Psoas muscle (tissue), 8 donors: ENCODE measurements around the gene ADIPOR1. TPM values are rescaled to one million over a fixed set of nuclear protein-coding genes. Genes with fewer than 3 reads are reported as not detected.
"Not testable (repeated sequence)": the region's sequence is repeated elsewhere in the genome, so short reads cannot be mapped to it uniquely, and the experiment has no call there.

Experiments
- ATAC-seq, 4 donors: fragments of 200-7000 bp; cut with Tn5 transposase; one replicate each; pipeline ENCODE4 v1.9.1; 2020; ENCODE audit warnings: moderate library complexity in 3 of 4, mild to moderate bottlenecking in 2 of 4
- DNase-seq, 2 donors: peaks; one replicate each; pipeline ENCODE4 v3.0.0-alpha.2; 2020
- H3K27ac ChIP-seq: fragments of 200-600 bp; one replicate; pipeline ENCODE4 v1.8.0; 2022
- H3K27me3 ChIP-seq, 3 donors: fragments of 200-600 bp in 1 of 3; one replicate each; pipeline versions ENCODE4 v1.6.1 to v1.8.0; 2013 to 2022; ENCODE audit warnings: low read length in 2 of 3, mild to moderate bottlenecking in 2 of 3, moderate library complexity in 1 of 3; ENCODE audit not compliant: insufficient read depth in 3 of 3
- H3K36me3 ChIP-seq, 2 donors: fragments of 200-600 bp in 1 of 2; one replicate each; pipeline versions ENCODE4 v1.6.1 to v1.8.0; 2013 to 2022; ENCODE audit warnings: low read depth in 1 of 2, mild to moderate bottlenecking in 1 of 2, moderate library complexity in 1 of 2; ENCODE audit not compliant: insufficient read depth in 1 of 2
- H3K4me1 ChIP-seq: fragments of 200-600 bp; one replicate; pipeline ENCODE4 v1.8.0; 2022
- H3K4me3 ChIP-seq: fragments of 200-600 bp; one replicate; pipeline ENCODE4 v1.8.0; 2022; ENCODE audit warnings: mild to moderate bottlenecking
- H3K9me3 ChIP-seq: fragments of 200-600 bp; one replicate; pipeline ENCODE4 v1.8.0; 2022
- WGBS, 3 donors: extraction: QIAGEN DNeasy Blood & Tissue Kit; methylation state at CpG; one replicate each; pipeline versions ENCODE4 v1.1.6 to v1.1.7; 2013; 5-methylcytosine and 5-hydroxymethylcytosine counted together
- intact Hi-C, 2 donors: fragments of 100-400 bp; cut with DNase I; formaldehyde crosslinking; loops; one replicate each; pipeline versions ENCODE4 v1.11.0 to v1.14.2; 2022
- polyA plus RNA-seq, 3 donors: library from polyadenylated mRNA; stranded (reverse); fragments of 200-250 nt; gene quantifications; one replicate each; pipeline ENCODE4 v1.2.3, GENCODE V29; 2013
- total RNA-seq, 4 donors: library from RNA; stranded (reverse); fragmentation: NEBNext Ultra II Directional in 2 of 4; extraction: Animal tissue kit (Norgen Biotek cat#: 25700) in 2 of 4; gene quantifications; one replicate each; pipeline versions ENCODE4 v1.2.1 to v1.2.4, GENCODE V29; 2021 to 2023
- TF ChIP-seq, protein P1 (sequence below): fragments of 200-600 bp; IDR thresholded peaks from one replicate; pipeline ENCODE4 v1.8.0; 2022; ENCODE audit warnings: antibody characterized with exemption
- donor health status: healthy with polysubstance abuse.
- donor health status: DM: no; HTN: no; CAD: no; lungs with moderate emphysema.
- donor health status: Bipolar disorder and iron deficiency.
- donor health status: healthy.
- donor health status: DM: yes; HTN: yes; CAD: no.
- donor health status: DM: no; HTN: no; CAD: no.
- donor health status: DM: no; HTN: no; CAD: no.
- donor health status: DM: yes; HTN: yes; CAD: no.

The ADIPOR1 gene
- total and polyA plus RNA-seq, 7 donors: 64.4 to 127 (median 76.6) TPM

DNA sequence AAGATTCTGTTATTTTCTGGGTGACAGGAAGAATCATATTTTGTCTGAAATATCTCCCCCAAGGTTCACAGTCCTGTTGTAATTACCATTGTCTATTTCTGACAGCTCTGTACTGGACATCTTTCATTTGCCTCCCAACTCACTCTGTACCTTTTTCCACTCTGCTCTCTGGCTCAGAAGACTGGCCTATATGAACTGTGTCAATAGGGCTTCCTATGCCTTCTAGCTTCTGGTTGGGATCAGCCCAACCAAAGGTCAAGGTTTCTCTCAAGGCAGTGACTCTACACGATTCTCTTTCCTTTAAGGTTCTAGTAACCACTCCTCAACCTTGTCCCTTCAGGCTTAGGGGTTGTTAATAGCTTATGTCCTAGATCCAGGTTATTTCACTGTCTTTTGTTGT is 48.6 kb downstream of the ADIPOR1 start:
- H3K36me3 ChIP-seq: peaks cover 9 to 96% of the 10 kb centered on the region in 2 donors
- ATAC-seq: no peak

DNA sequence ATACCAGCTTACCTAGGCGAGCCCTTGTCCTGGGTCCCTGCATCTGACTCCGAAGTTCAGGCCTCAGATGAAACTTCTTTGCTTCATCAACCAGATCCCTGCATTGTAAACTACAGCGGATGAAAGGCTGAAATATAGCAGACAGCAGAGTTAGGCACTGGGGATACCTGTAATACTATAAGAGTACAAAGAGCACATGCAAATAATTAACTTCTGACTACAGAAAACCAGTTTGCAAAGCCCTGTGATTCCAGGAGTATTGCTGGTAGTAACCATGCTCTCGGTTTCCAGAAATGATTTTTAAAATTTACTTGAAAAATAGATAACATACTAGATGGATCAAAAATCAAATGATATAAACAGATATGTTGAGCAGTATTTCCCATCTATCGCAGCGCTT is 49.1 kb downstream of the ADIPOR1 start:
- DNase-seq: no peak
- TF ChIP-seq, protein P1, sequence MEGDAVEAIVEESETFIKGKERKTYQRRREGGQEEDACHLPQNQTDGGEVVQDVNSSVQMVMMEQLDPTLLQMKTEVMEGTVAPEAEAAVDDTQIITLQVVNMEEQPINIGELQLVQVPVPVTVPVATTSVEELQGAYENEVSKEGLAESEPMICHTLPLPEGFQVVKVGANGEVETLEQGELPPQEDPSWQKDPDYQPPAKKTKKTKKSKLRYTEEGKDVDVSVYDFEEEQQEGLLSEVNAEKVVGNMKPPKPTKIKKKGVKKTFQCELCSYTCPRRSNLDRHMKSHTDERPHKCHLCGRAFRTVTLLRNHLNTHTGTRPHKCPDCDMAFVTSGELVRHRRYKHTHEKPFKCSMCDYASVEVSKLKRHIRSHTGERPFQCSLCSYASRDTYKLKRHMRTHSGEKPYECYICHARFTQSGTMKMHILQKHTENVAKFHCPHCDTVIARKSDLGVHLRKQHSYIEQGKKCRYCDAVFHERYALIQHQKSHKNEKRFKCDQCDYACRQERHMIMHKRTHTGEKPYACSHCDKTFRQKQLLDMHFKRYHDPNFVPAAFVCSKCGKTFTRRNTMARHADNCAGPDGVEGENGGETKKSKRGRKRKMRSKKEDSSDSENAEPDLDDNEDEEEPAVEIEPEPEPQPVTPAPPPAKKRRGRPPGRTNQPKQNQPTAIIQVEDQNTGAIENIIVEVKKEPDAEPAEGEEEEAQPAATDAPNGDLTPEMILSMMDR: no peak
- WGBS, 3 donors: 95 to 99% (median 97%) methylated on average over 6 of the region's 6 CpGs
- Histone ChIP-seq H3K9me3 (no peaks in the 10 kb centered on the region), H3K27me3 (no peaks in the 10 kb centered on the region), H3K27ac (no peak overlapping the region), H3K4me1 (no peaks in the 10 kb centered on the region), H3K36me3 (peaks cover 6 to 96% of the 10 kb centered on the region in 2 donors), H3K4me3 (no peak overlapping the region)
- intact Hi-C loops: no loop called here
- no peak for ATAC-seq

More for the DNA sequence above, 48.6 kb downstream of the ADIPOR1 start:
- intact Hi-C loops: no loop called here
- Histone ChIP-seq H3K27me3 (no peaks in the 10 kb centered on the region), H3K4me1 (no peaks in the 10 kb centered on the region), H3K27ac (no peak overlapping the region), H3K4me3 (no peak overlapping the region), H3K9me3 (no peaks in the 10 kb centered on the region)
- TF ChIP-seq, protein P1: no peak
- 65 to 79% (median 73%) methylated on average over 1 of the region's 1 CpG for WGBS, 3 donors
- no peak for DNase-seq

DNA sequence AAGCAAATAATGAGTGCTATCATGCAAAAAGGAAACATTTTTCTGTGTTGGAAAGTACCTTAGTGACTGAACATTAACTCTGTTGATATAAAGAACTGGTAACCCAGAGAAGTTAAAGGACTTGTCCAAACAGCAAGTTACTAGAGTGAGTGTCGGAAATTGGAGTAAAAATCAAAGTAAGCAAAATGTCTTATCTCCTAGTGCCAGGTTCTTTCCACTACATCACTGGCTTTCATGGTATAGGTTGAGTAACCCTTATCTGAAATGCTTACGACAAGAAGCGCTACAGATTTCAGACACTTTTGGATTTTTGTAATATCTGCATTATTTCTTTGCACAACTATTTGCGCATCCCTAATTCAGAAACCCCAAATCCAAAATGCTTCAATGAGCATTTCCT is 52.8 kb downstream of the ADIPOR1 start:
- TF ChIP-seq, protein P1: no peak
- peaks cover 0 to 93% of the 10 kb centered on the region in 2 donors for H3K36me3 ChIP-seq
- DNase-seq (no peak), ATAC-seq (no peak)
- no peaks in the 10 kb centered on the region for H3K27me3 ChIP-seq
- H3K27ac ChIP-seq: no peak overlapping the region
- no peaks in the 10 kb centered on the region for H3K9me3 ChIP-seq
- H3K4me1 ChIP-seq: no peaks in the 10 kb centered on the region
- intact Hi-C loops: no loop called here
- 72 to 99% (median 74%) methylated on average over 4 of the region's 4 CpGs for WGBS, 3 donors
- H3K4me3 ChIP-seq: no peak overlapping the region

DNA sequence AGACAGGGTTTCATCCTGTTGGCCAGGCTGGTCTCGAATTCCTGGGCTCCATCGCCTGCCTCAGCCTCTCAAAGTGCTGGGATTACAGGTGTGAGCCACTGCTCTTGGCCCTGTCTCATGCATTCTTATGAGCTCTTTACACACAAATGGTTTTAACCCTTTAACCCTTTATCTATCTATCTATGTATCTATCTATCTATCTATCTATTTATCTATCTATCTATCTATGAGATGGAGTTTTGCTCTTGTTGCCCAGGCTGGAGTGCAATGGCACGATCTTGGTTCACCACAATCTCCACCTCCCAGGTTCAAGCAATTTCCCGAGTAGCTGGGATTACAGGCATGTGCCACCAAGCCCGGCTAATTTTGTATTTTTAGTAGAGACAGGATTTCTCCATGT is 54.3 kb downstream of the ADIPOR1 start:
- not testable (repeated sequence) for ATAC-seq
- peaks cover 0 to 93% of the 10 kb centered on the region in 2 donors for H3K36me3 ChIP-seq

DNA sequence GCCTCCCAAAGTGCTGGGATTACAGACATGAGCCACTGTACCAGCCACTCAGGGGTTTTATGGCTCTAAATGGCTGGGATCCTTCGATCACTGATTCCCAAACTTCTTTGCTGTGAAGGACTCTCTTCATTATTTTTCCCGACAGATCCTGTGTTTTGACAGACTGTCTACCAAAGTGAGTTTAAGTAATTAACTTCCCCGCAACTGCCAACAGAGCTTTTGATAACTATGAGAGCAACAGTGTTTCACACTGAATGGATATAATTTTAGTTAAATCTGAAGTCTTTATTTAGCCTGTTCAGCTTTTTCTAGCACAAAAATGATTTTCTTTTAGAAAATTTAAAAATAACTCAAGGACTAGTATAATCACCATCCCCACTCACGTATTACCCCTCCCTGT is 56.6 kb downstream of the ADIPOR1 start:
- H3K4me1 ChIP-seq: no peaks in the 10 kb centered on the region
- H3K9me3 ChIP-seq: no peaks in the 10 kb centered on the region
- no peaks in the 10 kb centered on the region for H3K27me3 ChIP-seq
- TF ChIP-seq, protein P1: no peak
- ATAC-seq (no peak), DNase-seq (no peak)
- 93 to 95% (median 94%) methylated on average over 4 of the region's 4 CpGs for WGBS, 3 donors
- intact Hi-C loops: no loop called here
- H3K27ac ChIP-seq: no peak overlapping the region
- H3K4me3 ChIP-seq: no peak overlapping the region
- peaks cover 0 to 92% of the 10 kb centered on the region in 2 donors for H3K36me3 ChIP-seq

More for the DNA sequence above, 54.3 kb downstream of the ADIPOR1 start:
- intact Hi-C loops, H3K9me3 ChIP-seq, H3K27ac ChIP-seq, H3K4me1 ChIP-seq, DNase-seq, H3K4me3 ChIP-seq, H3K27me3 ChIP-seq: not testable (repeated sequence)
- WGBS, 3 donors: 94 to 95% (median 95%) methylated on average over 5 of the region's 5 CpGs
